Fibroblast of pulmonary artery (primary cell): ENCODE results near the gene CEACAM21.

Experiments used
- DNase-seq: peaks from one replicate; pipeline ENCODE4 v3.0.0-alpha.2; 2010; ENCODE audit warnings: low read depth
- H3K4me3 ChIP-seq: replicated peaks from 2 replicates; pipeline ENCODE4 v1.5.1; 2011; ENCODE audit warnings: low read depth, mild to moderate bottlenecking, control low read depth, low read length, moderate library complexity
- TF ChIP-seq, protein P1 (sequence below): IDR thresholded peaks from 2 replicates; pipeline ENCODE4 v1.5.1; 2011; ENCODE audit warnings: mild to moderate bottlenecking, control low read depth, low read length, inconsistent platforms; ENCODE audit errors: missing control alignments

CEACAM21 gene

GRCh38 chr19:41589371-41589770, 13.4 kb downstream of the CEACAM21 start:
- DNase-seq: no peak
- TF ChIP-seq, protein P1, sequence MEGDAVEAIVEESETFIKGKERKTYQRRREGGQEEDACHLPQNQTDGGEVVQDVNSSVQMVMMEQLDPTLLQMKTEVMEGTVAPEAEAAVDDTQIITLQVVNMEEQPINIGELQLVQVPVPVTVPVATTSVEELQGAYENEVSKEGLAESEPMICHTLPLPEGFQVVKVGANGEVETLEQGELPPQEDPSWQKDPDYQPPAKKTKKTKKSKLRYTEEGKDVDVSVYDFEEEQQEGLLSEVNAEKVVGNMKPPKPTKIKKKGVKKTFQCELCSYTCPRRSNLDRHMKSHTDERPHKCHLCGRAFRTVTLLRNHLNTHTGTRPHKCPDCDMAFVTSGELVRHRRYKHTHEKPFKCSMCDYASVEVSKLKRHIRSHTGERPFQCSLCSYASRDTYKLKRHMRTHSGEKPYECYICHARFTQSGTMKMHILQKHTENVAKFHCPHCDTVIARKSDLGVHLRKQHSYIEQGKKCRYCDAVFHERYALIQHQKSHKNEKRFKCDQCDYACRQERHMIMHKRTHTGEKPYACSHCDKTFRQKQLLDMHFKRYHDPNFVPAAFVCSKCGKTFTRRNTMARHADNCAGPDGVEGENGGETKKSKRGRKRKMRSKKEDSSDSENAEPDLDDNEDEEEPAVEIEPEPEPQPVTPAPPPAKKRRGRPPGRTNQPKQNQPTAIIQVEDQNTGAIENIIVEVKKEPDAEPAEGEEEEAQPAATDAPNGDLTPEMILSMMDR: no peak
- H3K4me3 ChIP-seq: no peak overlapping the region

GRCh38 chr19:41590936-41591335, 15.0 kb downstream of the CEACAM21 start:
- H3K4me3 ChIP-seq: no peak overlapping the region
- no peak for DNase-seq
- TF ChIP-seq, protein P1: no peak

DNA sequence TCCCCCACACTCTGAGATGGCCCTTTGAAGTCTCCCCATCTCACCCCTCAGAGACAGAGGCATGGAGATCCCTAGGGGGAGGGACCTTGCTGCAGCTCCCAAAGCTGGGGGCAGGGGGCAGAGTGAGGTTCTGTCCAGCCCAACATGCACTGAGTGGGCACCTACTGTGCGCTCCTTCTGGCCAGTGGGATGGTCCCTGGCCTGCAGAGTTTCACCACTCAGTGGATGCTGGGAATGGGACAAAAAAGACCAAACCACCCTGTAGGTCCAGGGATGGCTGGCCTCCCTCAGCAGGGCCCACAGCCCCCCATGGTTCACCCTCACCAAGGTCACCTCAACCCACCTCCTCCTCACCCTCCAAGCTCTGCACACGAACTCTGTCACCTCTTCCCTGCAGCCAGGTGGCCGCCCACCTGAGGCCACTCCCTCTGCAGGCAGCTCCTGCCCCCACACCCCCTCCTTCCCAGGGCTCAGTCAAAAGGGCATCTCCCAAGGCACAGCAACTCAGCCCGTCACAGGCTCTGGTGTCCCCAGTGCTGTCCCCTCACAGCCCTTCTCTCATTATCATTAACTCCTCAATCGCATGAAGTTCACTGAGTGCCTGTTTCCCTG, 16.1 kb downstream of the CEACAM21 start:
- TF ChIP-seq, protein P1: no peak

GRCh38 chr19:41595258-41595889, 19.4 kb downstream of the CEACAM21 start:
- H3K4me3 ChIP-seq: no peak overlapping the region
- TF ChIP-seq, protein P1: peak; percentile 74
- DNase-seq: peak; percentile 87

More for the DNA sequence above, 16.1 kb downstream of the CEACAM21 start:
- H3K4me3 ChIP-seq: no peak overlapping the region
- no peak for DNase-seq

DNA sequence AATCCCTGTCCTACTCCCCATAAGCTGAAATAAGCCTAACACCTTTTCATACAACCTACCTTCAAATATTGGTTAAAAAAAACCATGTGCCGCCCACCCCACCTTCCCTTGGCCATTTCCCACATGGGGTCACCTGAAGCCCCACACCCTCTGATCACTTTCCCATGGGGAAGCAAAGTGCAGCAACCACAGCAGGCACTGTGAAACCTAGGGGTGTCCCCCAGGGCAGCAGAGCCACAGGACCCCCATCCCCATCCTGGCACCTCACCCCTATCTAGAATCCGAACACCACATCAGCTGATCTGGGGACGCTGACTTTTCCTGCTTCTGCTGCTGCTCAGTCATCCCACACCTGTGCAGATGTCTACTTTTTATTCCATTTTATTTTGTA, 19.9 kb downstream of the CEACAM21 start:
- TF ChIP-seq, protein P1: no peak
- DNase-seq: no peak
- no peak overlapping the region for H3K4me3 ChIP-seq

- no peak overlapping the region for H3K4me3 ChIP-seq
- peak; percentile 74 for DNase-seq
- TF ChIP-seq, protein P1: peak; percentile 99
Measured at GRCh38 chr19:41597600-41598041, 21.7 kb downstream of the CEACAM21 start.
